ENCODE data around the gene HNRNPU.
A peak's percentile ranks its signal among the peaks of the same experiment; 100 is the strongest.

The HNRNPU gene

DNA sequence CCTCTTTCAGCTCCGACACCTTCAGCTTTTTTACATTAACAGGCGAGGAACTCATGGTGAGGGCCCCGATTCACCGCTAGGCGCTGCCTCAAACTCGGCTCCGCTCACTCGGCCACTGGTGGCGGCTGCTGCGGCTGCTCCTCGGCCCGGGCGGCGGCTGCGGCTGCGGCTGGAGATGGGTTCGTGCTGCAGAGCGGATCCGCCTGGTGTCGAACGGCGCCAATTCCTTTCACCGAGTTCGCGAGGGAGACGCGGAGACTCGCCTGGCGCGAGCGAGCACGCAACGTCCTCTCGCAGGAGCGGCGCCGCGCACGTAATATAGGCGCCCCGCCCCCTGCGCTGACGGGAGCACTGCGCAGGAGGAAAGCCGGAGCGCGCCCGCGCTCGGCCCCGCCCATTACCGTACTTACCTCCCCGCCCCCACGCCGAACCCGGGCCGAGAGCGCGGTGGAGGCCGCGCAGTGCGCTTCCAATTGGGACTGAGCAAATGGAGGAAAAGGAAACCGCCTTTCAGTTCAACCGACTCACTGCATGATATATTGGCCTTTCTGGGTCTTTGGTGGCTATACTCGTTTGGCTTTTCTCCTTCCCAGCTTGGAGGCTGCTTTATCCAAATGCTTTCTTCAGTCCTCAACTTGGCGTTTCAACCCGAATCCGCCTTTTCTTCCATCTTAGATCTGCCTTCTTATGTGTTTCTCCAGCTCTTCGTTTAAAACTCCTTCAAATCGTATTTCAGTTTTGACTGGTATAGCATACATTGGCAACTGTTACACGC is at the start of gene HNRNPU:
Gene HNRNPU, minus strand, starts transcription at position 291 of the 775 bp plus-strand sequence. Its CDS starts 236 bp downstream, at position 55.
- peak; percentile 99 for DNase-seq

GRCh38 chr1:244913806-244914205 is 49.5 kb upstream of the HNRNPU start:
- DNase-seq = no peak

- DNase-seq = no peak
These were observed 39.8 kb upstream of the HNRNPU start for GRCh38 chr1:244904119-244904518.

DNA sequence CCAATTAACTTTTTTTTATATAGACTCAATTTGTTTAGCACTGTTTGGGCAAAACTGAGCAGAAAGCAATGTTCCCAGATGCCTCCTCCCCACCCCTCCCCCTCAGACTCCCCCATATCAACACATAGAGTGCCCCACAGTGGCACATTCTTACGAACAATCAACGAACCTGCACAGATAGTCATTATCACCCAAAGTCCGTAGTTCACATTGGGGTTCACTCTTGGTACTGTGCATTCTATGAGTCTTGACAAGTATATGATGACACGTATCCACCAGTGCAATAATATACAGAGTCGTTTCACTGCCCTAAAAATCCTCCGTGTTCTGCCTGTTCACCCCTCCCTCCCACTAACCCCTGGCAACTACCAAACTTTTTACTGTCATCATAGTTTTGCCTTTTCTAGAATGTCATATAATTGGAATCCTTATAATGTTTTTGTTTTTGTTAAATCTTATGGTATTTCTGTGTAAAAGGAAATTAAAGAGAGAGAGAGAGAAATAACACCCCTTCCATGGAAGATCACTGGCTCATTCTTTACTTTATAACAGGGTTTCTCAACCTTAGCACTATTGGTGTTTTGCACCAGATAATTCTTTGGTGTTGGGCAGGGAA is 37.2 kb upstream of the HNRNPU start:
- DNase-seq = no peak

GRCh38 chr1:244897476-244898254 is 33.3 kb upstream of the HNRNPU start:
- DNase-seq = no peak

GRCh38 chr1:244896550-244896949 is 32.2 kb upstream of the HNRNPU start:
- DNase-seq = no peak

DNA sequence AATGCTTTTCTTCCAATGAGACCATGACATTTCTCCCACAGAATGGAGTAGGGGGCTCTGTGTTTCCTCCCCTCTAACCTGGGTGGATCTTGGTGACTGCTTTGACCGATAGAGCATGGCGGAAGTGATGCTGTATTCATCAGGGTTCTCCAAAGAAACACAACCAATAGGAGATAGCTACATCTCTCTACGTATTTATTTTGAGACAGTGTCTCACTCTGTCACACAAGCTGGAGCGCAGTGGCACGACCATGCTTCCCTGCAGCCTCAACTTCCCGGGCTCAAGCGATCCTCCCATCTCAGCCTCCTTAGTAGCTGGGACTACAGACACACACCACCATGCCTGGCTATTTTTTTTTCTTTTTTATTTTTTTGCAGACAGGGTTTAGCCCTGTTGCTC is 29.5 kb upstream of the HNRNPU start:
- DNase-seq = no peak

GRCh38 chr1:244887281-244887680 is 22.9 kb upstream of the HNRNPU start:
- DNase-seq = no peak

- DNase-seq = no peak
These were observed 17.4 kb upstream of the HNRNPU start for GRCh38 chr1:244881552-244882280.

DNA sequence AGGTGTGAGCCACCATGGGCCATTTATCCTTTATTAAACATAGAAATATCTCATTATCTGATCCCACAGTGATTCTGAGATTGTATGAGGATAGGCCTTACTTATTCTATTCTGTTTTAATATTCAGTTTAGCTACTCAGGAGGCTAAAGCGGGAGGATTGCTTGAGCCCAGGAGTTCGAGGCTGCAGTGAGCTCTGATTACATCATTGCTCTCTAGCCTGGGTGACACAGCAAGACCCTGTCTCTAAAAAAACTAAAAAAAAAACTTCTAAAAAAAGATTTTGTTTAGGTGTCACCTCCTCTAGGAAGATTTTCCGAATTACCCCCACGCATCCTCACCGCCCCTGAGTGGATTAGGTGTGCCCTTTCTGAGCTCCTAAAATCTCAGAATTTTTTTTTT is 14.3 kb upstream of the HNRNPU start:
- no peak for DNase-seq

DNA sequence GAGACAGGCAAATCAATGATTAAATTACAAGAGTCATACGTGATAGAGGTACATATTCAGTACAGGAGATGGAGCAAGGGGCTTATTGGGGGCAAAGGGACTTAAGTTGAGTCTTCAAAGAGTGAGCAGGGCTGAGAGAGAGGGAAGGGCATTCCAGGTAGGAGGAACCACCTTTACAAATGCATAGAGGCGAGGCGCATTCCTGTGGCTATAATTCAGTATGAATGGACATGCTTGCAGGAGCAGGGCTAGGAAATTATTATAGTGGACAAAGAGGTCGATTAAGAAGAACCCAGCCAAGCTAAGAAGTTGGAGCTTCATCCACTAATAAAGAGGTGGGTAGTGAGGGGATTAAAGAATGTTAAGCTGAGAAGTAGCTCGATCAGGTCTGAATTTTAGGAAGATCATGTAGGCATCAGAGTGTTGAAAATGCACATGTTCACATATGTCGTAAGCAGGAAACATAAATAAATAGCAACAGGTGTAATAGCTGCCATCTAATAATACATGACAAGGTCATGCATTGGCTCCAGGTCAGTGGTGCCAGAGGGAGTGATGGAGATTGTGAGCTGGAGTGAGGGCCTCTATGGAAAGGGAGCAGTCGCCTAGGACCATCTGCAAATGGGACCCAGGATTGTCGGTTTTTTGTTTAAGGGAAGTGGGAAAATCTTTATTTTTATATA is 12.0 kb upstream of the HNRNPU start:
- DNase-seq = no peak

DNA sequence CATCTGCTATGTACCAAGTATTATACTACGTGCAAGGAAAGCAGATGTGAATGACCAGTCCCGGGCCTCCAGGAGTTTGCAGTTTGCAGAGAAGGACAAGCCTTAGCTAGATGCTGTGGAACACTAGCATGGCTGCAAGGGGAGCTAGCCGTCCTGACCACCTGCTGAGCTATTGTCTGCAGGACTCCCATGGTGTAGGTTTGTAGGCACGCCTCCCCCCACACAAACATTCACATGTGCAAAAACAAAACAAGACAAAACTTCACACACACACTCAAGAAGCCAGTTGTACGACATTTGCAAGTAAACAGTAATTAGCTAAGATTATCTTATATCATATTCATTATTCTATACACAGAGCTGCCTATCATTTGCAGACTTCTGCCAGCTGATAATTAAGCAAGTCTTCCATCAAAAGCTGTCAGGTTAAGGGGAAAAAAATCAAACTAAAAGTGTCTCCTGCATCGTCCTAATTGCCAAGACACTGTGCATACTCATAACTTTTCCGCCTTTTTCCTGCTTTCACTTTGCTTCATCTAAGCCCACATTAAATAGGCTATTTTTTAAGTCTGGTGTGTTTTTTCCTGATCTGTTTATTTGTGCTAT is 10.7 kb upstream of the HNRNPU start:
- DNase-seq = no peak

GRCh38 chr1:244869950-244870349 is 5.6 kb upstream of the HNRNPU start:
- no peak for DNase-seq

DNA sequence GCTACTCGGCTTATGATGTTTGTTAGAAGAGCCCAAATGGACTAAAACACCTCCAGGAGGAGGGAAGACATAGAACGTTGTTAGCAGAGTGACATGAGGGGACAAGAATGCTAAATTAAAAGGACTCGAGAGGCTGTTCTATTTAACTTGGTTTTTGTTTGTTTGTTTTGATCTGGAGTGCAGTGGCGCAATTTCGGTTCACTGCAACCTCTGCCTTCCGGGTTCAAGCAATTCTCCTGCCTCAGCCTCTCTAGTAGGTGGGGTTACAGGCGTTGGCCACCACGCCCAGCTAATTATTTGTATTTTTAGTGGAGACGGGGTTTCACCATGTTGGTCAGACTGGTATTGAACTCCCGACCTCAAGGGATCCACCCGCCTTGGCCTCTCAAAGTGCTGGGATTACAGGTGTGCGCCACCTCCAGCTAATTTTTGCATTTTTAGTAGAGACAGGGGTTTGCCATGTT is 5.1 kb upstream of the HNRNPU start:
- no peak for DNase-seq

DNA sequence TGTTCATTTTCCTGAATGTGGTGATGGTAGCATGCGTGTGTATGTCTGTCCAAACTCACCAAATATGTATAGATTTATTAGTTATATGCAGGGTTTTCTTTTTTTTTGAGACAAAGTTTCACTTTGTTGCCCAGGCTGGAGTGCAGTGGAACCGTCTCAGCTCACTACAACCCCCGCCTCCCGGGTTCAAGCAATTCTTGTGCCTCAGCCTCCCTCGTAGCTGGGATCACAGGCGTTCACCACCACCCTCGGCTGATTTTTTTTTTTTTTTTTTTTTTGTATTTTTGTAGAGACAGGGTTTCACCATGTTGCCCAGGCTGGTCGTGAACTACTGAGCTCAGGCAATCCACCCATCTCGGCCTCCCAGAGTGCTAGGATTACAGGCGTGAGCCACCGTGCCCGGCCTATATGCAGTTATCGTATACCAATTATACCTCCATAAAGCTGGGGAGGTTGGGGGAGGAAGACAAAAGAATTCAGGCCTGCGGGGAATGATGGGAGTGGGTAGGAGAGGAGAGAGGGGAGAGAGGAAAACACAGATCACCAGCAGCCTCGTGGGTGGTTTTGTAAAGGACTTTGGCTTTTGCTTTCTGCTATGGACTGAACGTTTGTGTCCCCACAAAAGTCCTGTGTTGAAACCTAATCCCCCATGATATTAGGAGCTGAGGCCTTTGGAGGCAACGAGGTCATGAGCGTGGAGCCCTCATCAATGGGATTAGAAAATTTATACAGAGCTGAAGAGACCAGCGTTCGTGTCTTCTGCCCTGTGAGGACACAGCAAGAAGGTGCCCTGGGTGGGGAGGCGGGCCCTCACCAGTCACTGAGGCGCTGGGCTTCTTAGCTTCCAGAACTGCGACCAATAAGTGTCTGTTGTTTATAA is 4.4 kb upstream of the HNRNPU start:
- no peak for DNase-seq

GRCh38 chr1:244866355-244866754 is 2.0 kb upstream of the HNRNPU start:
- no peak for DNase-seq

- DNase-seq = peak; percentile 60
These were observed 1.5 kb upstream of the HNRNPU start for GRCh38 chr1:244865820-244866219.

DNA sequence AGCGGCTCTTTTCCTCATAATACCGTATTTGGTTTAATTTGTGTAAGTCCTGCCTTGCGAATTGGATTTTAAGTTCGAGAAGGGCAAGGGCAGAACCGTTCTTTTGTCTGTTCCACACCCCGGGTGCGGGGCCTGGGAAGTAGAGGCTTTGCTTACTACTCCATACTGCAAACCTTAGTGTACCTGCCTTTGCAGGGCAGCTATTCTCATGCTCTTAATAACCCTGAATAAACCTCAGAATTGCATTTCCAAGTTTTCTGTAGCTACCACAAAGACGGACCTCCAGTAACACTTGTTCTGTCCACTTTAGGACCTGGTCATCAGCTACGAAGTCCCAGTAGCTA is 657 bp upstream of the HNRNPU start:
- DNase-seq = peak; percentile 92

DNA sequence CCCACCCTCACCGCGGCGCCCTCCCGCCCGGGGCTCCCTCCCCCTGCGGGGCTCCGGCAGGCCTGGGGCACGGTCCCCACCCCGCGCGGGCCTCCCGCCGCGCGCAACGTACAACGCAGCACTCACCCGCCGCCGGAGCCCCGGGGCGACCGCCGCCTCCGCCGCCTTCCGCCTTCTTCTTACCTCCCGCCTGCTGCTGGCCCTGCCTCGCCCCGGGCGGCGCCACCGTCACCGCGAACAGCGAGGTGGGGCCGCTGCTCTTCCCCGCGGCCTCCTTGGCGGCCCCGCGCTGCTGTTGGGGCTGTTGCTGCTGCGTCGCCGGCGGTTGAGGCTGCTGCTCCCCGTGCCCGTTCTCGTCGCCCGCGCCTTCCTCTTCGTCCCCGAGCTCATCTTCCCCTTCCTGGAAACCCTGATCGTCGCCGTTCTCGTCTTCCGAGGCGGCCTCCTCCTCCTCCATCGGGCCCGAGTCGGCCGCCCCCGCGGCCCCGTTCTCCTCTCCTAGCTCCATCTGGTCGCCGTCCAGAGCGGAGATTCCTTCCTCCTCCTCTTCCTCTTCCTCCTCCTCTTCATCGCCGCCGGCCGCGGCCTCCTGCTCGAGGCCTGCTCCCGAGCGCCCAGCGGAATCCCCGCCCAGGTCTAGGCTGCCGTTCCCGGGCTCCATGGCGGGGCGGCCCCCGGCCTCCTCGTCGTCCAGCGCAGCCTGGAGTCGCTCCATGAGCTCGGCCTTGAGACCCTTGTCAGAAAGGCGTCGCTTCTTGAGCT is 671 bp downstream of the HNRNPU start:
- no peak for DNase-seq

Data from OCI-M1 (cell line).